Measurements from ENCODE around the gene SFT2D3. TPM values are rescaled to one million over a fixed set of nuclear protein-coding genes. Genes with fewer than 3 reads are reported as not detected.

SFT2D3 gene
- 10 to 100 TPM in 1 of 4 donors, 1 to 10 TPM in 3; 6.8 to 13.7 (median 8.3) TPM for total RNA-seq

GRCh38 chr2:127701193-127701650, at the start of gene SFT2D3:
TSS of gene SFT2D3 (plus strand) at chr2:127701497. CDS start at chr2:127701529, 32 bp downstream.
- peak within 1 kb of the TSS; percentile 93 to 99 (median 96) for H3K27ac ChIP-seq
- TF ChIP-seq CTCF (IDR thresholded peaks at IDR 0.05) (peak in 1 of 5 experiments; percentile 14), POLR2AphosphoS5 (IDR thresholded peaks at IDR 0.05) (peak; percentile 85 to 96 (median 94)), EP300 (IDR thresholded peaks at IDR 0.05; ENCODE audit: low read depth) (no peak), POLR2A (IDR thresholded peaks at IDR 0.05) (peak; percentile 96)
- H3K4me3 ChIP-seq = peak within 1 kb of the TSS; percentile 55 to 89 (median 67)
- peaks cover 0 to 2% (median under 1%) of the 10 kb centered on the region in 4 donors for H3K36me3 ChIP-seq
- H3K4me1 ChIP-seq = peaks cover 11 to 35% (median 20%) of the 10 kb centered on the region in 4 donors
- no peaks in the 10 kb centered on the region for H3K27me3 ChIP-seq
- WGBS, 2 donors (ENCODE audit: low coverage in 1 of 2) = 0% methylated on average over 3 to 6 of the region's 44 CpGs
- DNase-seq = peak; percentile 95
- H3K9me3 ChIP-seq = no peaks in the 10 kb centered on the region
- intact Hi-C loops (cut with DNase I; ENCODE audit: low total_unique reads) (loop anchor here (1.0 kb wide), 1 partner anchor 61 kb away; no protein-coding TSS in a partner anchor), in situ Hi-C loops (cut with MboI; ENCODE audit: low pct_ligation_motif_present in 1 of 4, low pct_unique_long_range_greater_than_20kb in 1 of 4, low sequenced_read_pairs in 3 of 4) (no loop called here)

GRCh38 chr2:127651971-127652550, 49.2 kb upstream of the SFT2D3 start:
- Histone ChIP-seq H3K36me3 (no peaks in the 10 kb centered on the region), H3K4me3 (no peak overlapping the region), H3K27me3 (no peaks in the 10 kb centered on the region), H3K9me3 (no peaks in the 10 kb centered on the region), H3K27ac (peak overlapping the region; percentile 81 to 91 (median 86)), H3K4me1 (peaks cover 33 to 73% (median 55%) of the 10 kb centered on the region in 4 donors)
- DNase-seq = peak; percentile 71
- TF ChIP-seq EP300 (IDR thresholded peaks at IDR 0.05; ENCODE audit: low read depth) (peak; percentile 96), POLR2A (IDR thresholded peaks at IDR 0.05) (no peak), CTCF (IDR thresholded peaks at IDR 0.05) (no peak), POLR2AphosphoS5 (IDR thresholded peaks at IDR 0.05) (peak; percentile 82 to 93 (median 85))
- WGBS, 2 donors (ENCODE audit: low coverage in 1 of 2) = 60 to 71% methylated on average over 6 to 14 of the region's 14 CpGs
- in situ Hi-C loops (cut with MboI; ENCODE audit: low pct_ligation_motif_present in 1 of 4, low pct_unique_long_range_greater_than_20kb in 1 of 4, low sequenced_read_pairs in 3 of 4) (no loop called here), intact Hi-C loops (cut with DNase I; ENCODE audit: low total_unique reads) (no loop called here)

- peak overlapping the region; percentile 81 to 91 (median 86) for H3K27ac ChIP-seq
- no peaks in the 10 kb centered on the region for H3K36me3 ChIP-seq
- in situ Hi-C loops (cut with MboI; ENCODE audit: low pct_ligation_motif_present in 1 of 4, low pct_unique_long_range_greater_than_20kb in 1 of 4, low sequenced_read_pairs in 3 of 4) (no loop called here), intact Hi-C loops (cut with DNase I; ENCODE audit: low total_unique reads) (no loop called here)
- WGBS, 2 donors (ENCODE audit: low coverage in 1 of 2) = 76% methylated on average over 23 of the region's 25 CpGs; no CpG with 5 or more reads in 1 of the 2 donors
- H3K27me3 ChIP-seq = no peaks in the 10 kb centered on the region
- H3K9me3 ChIP-seq = no peaks in the 10 kb centered on the region
- no peak for DNase-seq
- peaks cover 38 to 68% (median 54%) of the 10 kb centered on the region in 4 donors for H3K4me1 ChIP-seq
- no peak for TF ChIP-seq POLR2AphosphoS5 (IDR thresholded peaks at IDR 0.05)
- no peak for TF ChIP-seq CTCF (IDR thresholded peaks at IDR 0.05)
- no peak for TF ChIP-seq EP300 (IDR thresholded peaks at IDR 0.05; ENCODE audit: low read depth)
- TF ChIP-seq POLR2A (IDR thresholded peaks at IDR 0.05) = no peak
- H3K4me3 ChIP-seq = no peak overlapping the region
These were observed 48.4 kb upstream of the SFT2D3 start for GRCh38 chr2:127652786-127653357.

GRCh38 chr2:127653421-127654083, 47.7 kb upstream of the SFT2D3 start:
- in situ Hi-C loops (cut with MboI; ENCODE audit: low pct_ligation_motif_present in 1 of 4, low pct_unique_long_range_greater_than_20kb in 1 of 4, low sequenced_read_pairs in 3 of 4) = no loop called here
- Histone ChIP-seq H3K4me3 (no peak overlapping the region), H3K36me3 (no peaks in the 10 kb centered on the region), H3K27me3 (no peaks in the 10 kb centered on the region), H3K9me3 (no peaks in the 10 kb centered on the region), H3K4me1 (peaks cover 38 to 69% (median 51%) of the 10 kb centered on the region in 4 donors), H3K27ac (peak overlapping the region; percentile 81 to 91 (median 86))
- TF ChIP-seq EP300 (IDR thresholded peaks at IDR 0.05; ENCODE audit: low read depth) (no peak), CTCF (IDR thresholded peaks at IDR 0.05) (no peak), POLR2AphosphoS5 (IDR thresholded peaks at IDR 0.05) (no peak), POLR2A (IDR thresholded peaks at IDR 0.05) (no peak)
- intact Hi-C loops (cut with DNase I; ENCODE audit: low total_unique reads) = loop anchor here (2.0 kb wide), 1 partner anchor 21 kb away; the partner anchor contains the start of gene LIMS2
- WGBS, 2 donors (ENCODE audit: low coverage in 1 of 2) = 76 to 77% methylated on average over 8 to 16 of the region's 16 CpGs
- no peak for DNase-seq

Measured in transverse colon (tissue), 4 donors.